Measurements from ENCODE around the gene ADCY5. TPM values are rescaled to one million over a fixed set of nuclear protein-coding genes. Genes with fewer than 3 reads are reported as not detected.

ADCY5 gene
- polyA plus RNA-seq, 3 donors: not detected

DNA sequence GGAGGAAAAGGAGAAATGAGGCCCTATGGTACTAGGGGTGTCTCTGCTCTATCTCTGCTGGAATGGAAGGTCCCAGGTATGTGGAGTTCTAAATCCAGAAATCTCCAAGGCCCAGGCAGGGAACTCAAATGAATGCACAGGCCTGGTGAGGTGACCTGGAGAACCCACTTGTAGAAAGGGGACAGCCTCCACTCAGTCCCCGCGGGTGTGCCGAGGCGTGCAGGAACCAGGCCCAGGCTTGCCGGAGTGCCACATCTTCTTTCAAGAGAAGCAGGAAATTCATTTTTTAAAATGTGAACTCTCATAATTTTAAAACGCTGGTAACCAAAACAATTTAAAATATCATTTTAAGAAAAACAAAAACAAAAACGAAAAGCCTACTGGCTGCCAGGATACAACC, 32.2 kb upstream of the ADCY5 start:
- H3K4me3 ChIP-seq (replicated peaks in 1 of 3; ENCODE audit: low read depth in 2 of 3, low read length in 3 of 3): no peak overlapping the region
- no peaks in the 10 kb centered on the region for H3K79me2 ChIP-seq (ENCODE audit: insufficient read depth, low read length)
- no peak for DNase-seq
- Mint-ChIP-seq H3K9me3 (peaks cover 0 to 3% (median 0%) of the 10 kb centered on the region in 7 donors), H3K27ac (no peak overlapping the region), H3K4me3 (no peak overlapping the region), H3K4me1 (peaks cover 4% of the 10 kb centered on the region), H3K27me3 (ENCODE audit: low read depth in 3 of 3) (peaks cover 3 to 11% (median 5%) of the 10 kb centered on the region in 3 donors), H3K36me3 (no peaks in the 10 kb centered on the region)
- no peaks in the 10 kb centered on the region for H3K9me3 ChIP-seq (replicated peaks in 1 of 2; ENCODE audit: control insufficient read depth in 1 of 2, insufficient read depth in 1 of 2, low read length in 2 of 2)
- H4K20me1 ChIP-seq (ENCODE audit: insufficient read depth, low read length): no peaks in the 10 kb centered on the region
- H3K27ac ChIP-seq (ENCODE audit: low read depth in 1 of 2, low read length in 2 of 2): no peak overlapping the region
- no peak overlapping the region for H2AFZ ChIP-seq (ENCODE audit: insufficient read depth, low read depth, low read length, poor library complexity, severe bottlenecking)
- no peak overlapping the region for H3K9ac ChIP-seq (ENCODE audit: insufficient read depth, low read length, poor library complexity, severe bottlenecking)
- intact Hi-C loops (cut with micrococcal nuclease): no loop called here
- WGBS (ENCODE audit: insufficient coverage): 89% methylated on average over 5 of the region's 7 CpGs
- no peaks in the 10 kb centered on the region for H3K36me3 ChIP-seq (replicated peaks in 1 of 2; ENCODE audit: control insufficient read depth in 1 of 2, insufficient read depth in 2 of 2, low read length in 2 of 2)
- no peaks in the 10 kb centered on the region for H3K4me1 ChIP-seq (ENCODE audit: control insufficient read depth in 1 of 2, insufficient read depth in 2 of 2, low read length in 2 of 2)
- TF ChIP-seq, protein P1, sequence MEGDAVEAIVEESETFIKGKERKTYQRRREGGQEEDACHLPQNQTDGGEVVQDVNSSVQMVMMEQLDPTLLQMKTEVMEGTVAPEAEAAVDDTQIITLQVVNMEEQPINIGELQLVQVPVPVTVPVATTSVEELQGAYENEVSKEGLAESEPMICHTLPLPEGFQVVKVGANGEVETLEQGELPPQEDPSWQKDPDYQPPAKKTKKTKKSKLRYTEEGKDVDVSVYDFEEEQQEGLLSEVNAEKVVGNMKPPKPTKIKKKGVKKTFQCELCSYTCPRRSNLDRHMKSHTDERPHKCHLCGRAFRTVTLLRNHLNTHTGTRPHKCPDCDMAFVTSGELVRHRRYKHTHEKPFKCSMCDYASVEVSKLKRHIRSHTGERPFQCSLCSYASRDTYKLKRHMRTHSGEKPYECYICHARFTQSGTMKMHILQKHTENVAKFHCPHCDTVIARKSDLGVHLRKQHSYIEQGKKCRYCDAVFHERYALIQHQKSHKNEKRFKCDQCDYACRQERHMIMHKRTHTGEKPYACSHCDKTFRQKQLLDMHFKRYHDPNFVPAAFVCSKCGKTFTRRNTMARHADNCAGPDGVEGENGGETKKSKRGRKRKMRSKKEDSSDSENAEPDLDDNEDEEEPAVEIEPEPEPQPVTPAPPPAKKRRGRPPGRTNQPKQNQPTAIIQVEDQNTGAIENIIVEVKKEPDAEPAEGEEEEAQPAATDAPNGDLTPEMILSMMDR (IDR thresholded peaks at IDR 0.05): no peak
- no peaks in the 10 kb centered on the region for H3K27me3 ChIP-seq (ENCODE audit: control insufficient read depth in 2 of 2, insufficient read depth in 2 of 2, low read length in 2 of 2)
- no peak overlapping the region for H3K4me2 ChIP-seq (replicated peaks; ENCODE audit: extremely low read depth, low read length, poor library complexity, severe bottlenecking)

DNA sequence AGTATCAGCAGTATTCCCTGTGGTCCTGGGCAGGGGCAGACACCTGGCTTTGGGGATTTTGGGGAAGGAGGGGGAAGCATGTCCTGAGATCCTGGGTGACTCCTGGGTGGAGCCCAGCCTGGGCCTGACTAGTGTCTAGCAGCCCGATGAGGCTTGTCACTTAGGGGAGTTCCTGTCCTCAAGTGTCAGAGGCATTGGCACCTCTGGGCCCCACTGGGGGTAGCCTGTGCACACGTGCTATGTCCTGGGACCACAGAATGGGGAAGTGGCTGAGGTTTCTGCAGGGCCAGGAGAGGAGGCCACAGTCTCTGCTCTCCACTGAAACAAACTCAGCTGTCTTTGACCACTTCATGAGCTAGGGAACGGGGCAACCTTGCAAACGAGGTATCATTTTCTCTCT, 31.5 kb upstream of the ADCY5 start:
- peaks cover 4% of the 10 kb centered on the region for H3K4me1 Mint-ChIP-seq
- H3K27ac Mint-ChIP-seq: no peak overlapping the region
- no peak overlapping the region for H3K9ac ChIP-seq (ENCODE audit: insufficient read depth, low read length, poor library complexity, severe bottlenecking)
- H3K79me2 ChIP-seq (ENCODE audit: insufficient read depth, low read length): no peaks in the 10 kb centered on the region
- H3K4me1 ChIP-seq (ENCODE audit: control insufficient read depth in 1 of 2, insufficient read depth in 2 of 2, low read length in 2 of 2): no peaks in the 10 kb centered on the region
- H3K4me3 ChIP-seq (replicated peaks in 1 of 3; ENCODE audit: low read depth in 2 of 3, low read length in 3 of 3): no peak overlapping the region
- H3K9me3 Mint-ChIP-seq: peaks cover 0 to 3% (median 0%) of the 10 kb centered on the region in 7 donors
- H3K36me3 Mint-ChIP-seq: no peaks in the 10 kb centered on the region
- no peaks in the 10 kb centered on the region for H4K20me1 ChIP-seq (ENCODE audit: insufficient read depth, low read length)
- no peaks in the 10 kb centered on the region for H3K9me3 ChIP-seq (replicated peaks in 1 of 2; ENCODE audit: control insufficient read depth in 1 of 2, insufficient read depth in 1 of 2, low read length in 2 of 2)
- H2AFZ ChIP-seq (ENCODE audit: insufficient read depth, low read depth, low read length, poor library complexity, severe bottlenecking): no peak overlapping the region
- intact Hi-C loops (cut with micrococcal nuclease): no loop called here
- H3K27me3 Mint-ChIP-seq (ENCODE audit: low read depth in 3 of 3): peaks cover 3 to 10% (median 5%) of the 10 kb centered on the region in 3 donors
- DNase-seq: no peak
- no peaks in the 10 kb centered on the region for H3K27me3 ChIP-seq (ENCODE audit: control insufficient read depth in 2 of 2, insufficient read depth in 2 of 2, low read length in 2 of 2)
- WGBS (ENCODE audit: insufficient coverage): 0% methylated on average over 2 of the region's 4 CpGs
- TF ChIP-seq, protein P1 (IDR thresholded peaks at IDR 0.05): no peak
- no peak overlapping the region for H3K27ac ChIP-seq (ENCODE audit: low read depth in 1 of 2, low read length in 2 of 2)
- no peak overlapping the region for H3K4me3 Mint-ChIP-seq
- H3K36me3 ChIP-seq (replicated peaks in 1 of 2; ENCODE audit: control insufficient read depth in 1 of 2, insufficient read depth in 2 of 2, low read length in 2 of 2): no peaks in the 10 kb centered on the region
- H3K4me2 ChIP-seq (replicated peaks; ENCODE audit: extremely low read depth, low read length, poor library complexity, severe bottlenecking): no peak overlapping the region

Data from CD14-positive monocyte (primary cell).